HepG2 (cell line): ENCODE measurements around the gene IRF2. TPM values are rescaled to one million over a fixed set of nuclear protein-coding genes. Genes with fewer than 3 reads are reported as not detected.

Experiments used
- ARNTL ChIP-seq: sonication (generic); formaldehyde crosslinking; IDR thresholded peaks from 2 replicates; pipeline ENCODE4 v1.4.0; 2020; ENCODE audit warnings: mild to moderate bottlenecking, missing genetic modification reagents
- ETS1 ChIP-seq: sonication (generic); formaldehyde crosslinking; IDR thresholded peaks from 2 replicates; pipeline ENCODE4 v1.4.0; 2020; ENCODE audit warnings: missing genetic modification reagents
- MLX ChIP-seq: IDR thresholded peaks from 2 replicates; pipeline ENCODE4 v1.6.1; 2016
- PHF8 ChIP-seq: sonication (generic); formaldehyde crosslinking; IDR thresholded peaks from 2 replicates; pipeline ENCODE4 v1.5.0; 2020; ENCODE audit warnings: missing genetic modification reagents
- TEF ChIP-seq: sonication (generic); formaldehyde crosslinking; IDR thresholded peaks from 2 replicates; pipeline ENCODE4 v1.5.0; 2020; ENCODE audit warnings: missing genetic modification reagents
- ZBTB21 ChIP-seq: sonication (generic); formaldehyde crosslinking; IDR thresholded peaks from 2 replicates; pipeline ENCODE4 v1.4.0; 2020; ENCODE audit warnings: missing genetic modification reagents
- ZBTB4 ChIP-seq: sonication (generic); formaldehyde crosslinking; IDR thresholded peaks from 2 replicates; pipeline ENCODE4 v1.4.0; 2020; ENCODE audit warnings: missing genetic modification reagents, mild to moderate bottlenecking, borderline replicate concordance
- ZBTB43 ChIP-seq: sonication (generic); formaldehyde crosslinking; conservative IDR thresholded peaks from 2 replicates; pipeline ENCODE4 v1.4.0; 2020; ENCODE audit warnings: missing genetic modification reagents
- ZBTB7B ChIP-seq: sonication (generic); formaldehyde crosslinking; IDR thresholded peaks from 2 replicates; pipeline ENCODE4 v1.4.0; 2020; ENCODE audit warnings: missing genetic modification reagents
- ZFP82 ChIP-seq: sonication (generic); formaldehyde crosslinking; IDR thresholded peaks from 2 replicates; pipeline ENCODE4 v1.5.1; 2020; ENCODE audit warnings: mild to moderate bottlenecking, missing genetic modification reagents, borderline replicate concordance
- ZNF274 ChIP-seq: sonication (generic); formaldehyde crosslinking; IDR thresholded peaks from 2 replicates; pipeline ENCODE4 v1.5.1; 2020; ENCODE audit warnings: mild to moderate bottlenecking, missing genetic modification reagents
- ZNF609 ChIP-seq: sonication (generic); formaldehyde crosslinking; IDR thresholded peaks from 2 replicates; pipeline ENCODE4 v1.4.0; 2020; ENCODE audit warnings: mild to moderate bottlenecking, missing genetic modification reagents, borderline replicate concordance
- ZNF629 ChIP-seq: sonication (generic); formaldehyde crosslinking; conservative IDR thresholded peaks from 2 replicates; pipeline ENCODE4 v1.5.0; 2020; ENCODE audit warnings: missing genetic modification reagents
- ZUFSP ChIP-seq: sonication (generic); formaldehyde crosslinking; IDR thresholded peaks from 2 replicates; pipeline ENCODE4 v1.9.0; 2021; ENCODE audit warnings: missing genetic modification reagents, mild to moderate bottlenecking, borderline replicate concordance
- polyA plus RNA-seq, 8 experiments: library from polyadenylated mRNA; depleted of rRNA in 3 of 8; stranded (reverse) in 7 of 8; unstranded in 1 of 8; fragments of >200 nt; fragmentation: Illumina TruSeq in 4 of 8; extraction: Trizol in 4 of 8; gene quantifications; 2 replicates each; pipeline versions ENCODE4 v1.2.1 to v1.2.3, GENCODE V29; 2011 to 2016; ENCODE audit warnings: low read depth in 4 of 8, missing spikeins in 1 of 8, mixed read lengths in 1 of 8; ENCODE audit not compliant: insufficient read depth in 1 of 8
- total RNA-seq, 5 experiments: library from RNA; depleted of rRNA; stranded (reverse); fragments of >200 nt; fragmentation: Illumina TruSeq; extraction: Trizol; gene quantifications; 2 replicates each; pipeline ENCODE4 v1.2.3, GENCODE V29; 2016; ENCODE audit warnings: low read depth in 1 of 5

The IRF2 gene
- total and polyA plus RNA-seq, 2 of the 13 experiments (the other 11 are each of a cell fraction or from before 2014, with no cell fraction given) = 15.5 to 28.8 TPM

GRCh38 chr4:184384056-184384809 lies 90.1 kb downstream of the IRF2 start (continued):
- no peak for TF ChIP-seq ZNF609
- TF ChIP-seq ZFP82 (CRISPR knock-in tag) = peak; percentile 55; the same call in 1 of the 2 replicates
- no peak for TF ChIP-seq ZBTB7B
- TF ChIP-seq ZBTB21 (CRISPR knock-in tag) = no peak
- TF ChIP-seq ARNTL = peak; percentile 22; the same call in 1 of the 2 replicates
- TF ChIP-seq TEF = no peak
- no peak for TF ChIP-seq ETS1 (CRISPR knock-in tag)
- peak; percentile 65; the same call in 1 of the 2 replicates for TF ChIP-seq MLX (CRISPR knock-in tag)
- no peak for TF ChIP-seq ZBTB4
- TF ChIP-seq ZNF274 (CRISPR knock-in tag) = peak; percentile 62; the same call in 1 of the 2 replicates
- TF ChIP-seq ZBTB43 = peak; percentile 74; the same call in 1 of the 2 replicates
- no peak for TF ChIP-seq ZUFSP (CRISPR knock-in tag)
- TF ChIP-seq PHF8 (CRISPR knock-in tag) = no peak
- TF ChIP-seq ZNF629 (CRISPR knock-in tag) = no peak
